PC-9 (cell line): Measurements from ENCODE around the gene SLC6A9. TPM values are rescaled to one million over a fixed set of nuclear protein-coding genes. Genes with fewer than 3 reads are reported as not detected.

Source experiments
- BruUV-seq: library from RNA; stranded (reverse); fragments of 400-500 nt; replicated peaks from 2 replicates; lab custom pipeline; 2021; lab: Mats Ljungman, UMichigan
- CTCF ChIA-PET: fragments of 300-600 bp; sonication (Branson Sonifier 250); formaldehyde crosslinking; loops from one replicate; lab custom pipeline; 2022; ENCODE audit warnings: antibody characterized with exemption; lab: Charles Lee
- POLR2A ChIA-PET: fragments of 300-600 bp; sonication (Branson Sonifier 250); formaldehyde crosslinking; loops from one replicate; lab custom pipeline; 2022; ENCODE audit warnings: antibody characterized with exemption; ENCODE audit not compliant: unreplicated experiment; lab: Charles Lee
- DNase-seq, 2 experiments: peaks; one replicate each; pipeline versions ENCODE4 v3.0.0 to v3.0.0-alpha.2; 2015 to 2022; ENCODE audit warnings: mixed read lengths in 1 of 2
- H2AFZ ChIP-seq: fragments of 200-600 bp; sonication (generic); 2 replicates; pipeline ENCODE4 v1.8.1; 2017; ENCODE audit warnings: antibody characterized with exemption
- H3F3A ChIP-seq: fragments of 200-600 bp; sonication (generic); 2 replicates; pipeline ENCODE4 v1.8.1; 2017; ENCODE audit warnings: antibody characterized with exemption, mild to moderate bottlenecking, low read depth; ENCODE audit not compliant: insufficient read depth
- H3K27ac ChIP-seq: fragments of 200-600 bp; sonication (generic); 2 replicates; pipeline ENCODE4 v1.6.1; 2016; ENCODE audit warnings: mixed run types
- H3K27me3 ChIP-seq: fragments of 200-600 bp; sonication (generic); 2 replicates; pipeline ENCODE4 v1.6.1; 2016; ENCODE audit warnings: low read depth, mixed run types; ENCODE audit not compliant: insufficient read depth
- H3K36me3 ChIP-seq: fragments of 200-600 bp; sonication (generic); 2 replicates; pipeline ENCODE4 v1.6.1; 2016; ENCODE audit warnings: low read depth, mixed run types
- H3K4me1 ChIP-seq: fragments of 200-600 bp; sonication (generic); replicated peaks from 2 replicates; pipeline ENCODE4 v1.6.1; 2016; ENCODE audit warnings: mixed run types; ENCODE audit not compliant: insufficient read depth
- H3K4me2 ChIP-seq: fragments of 200-600 bp; sonication (generic); 2 replicates; pipeline ENCODE4 v1.6.1; 2017; ENCODE audit warnings: mixed run types
- H3K4me3 ChIP-seq: fragments of 200-600 bp; sonication (generic); 2 replicates; pipeline ENCODE4 v1.6.1; 2016; ENCODE audit warnings: mixed run types
- H3K79me2 ChIP-seq: fragments of 200-600 bp; sonication (generic); 2 replicates; pipeline ENCODE4 v1.6.1; 2017; ENCODE audit warnings: low read depth, mixed run types
- H3K9me2 ChIP-seq: fragments of 200-600 bp; sonication (generic); 2 replicates; pipeline ENCODE4 v1.8.1; 2017; ENCODE audit warnings: mild to moderate bottlenecking; ENCODE audit not compliant: insufficient read depth
- H3K9me3 ChIP-seq: fragments of 200-600 bp; sonication (generic); 2 replicates; pipeline ENCODE4 v1.8.1; 2016; ENCODE audit warnings: low read depth; ENCODE audit not compliant: insufficient read depth
- H4K20me1 ChIP-seq: fragments of 200-600 bp; sonication (generic); 2 replicates; pipeline ENCODE4 v1.8.1; 2017; ENCODE audit not compliant: insufficient read depth
- CTCF ChIP-seq: fragments of 200-600 bp; sonication (generic); conservative IDR thresholded peaks from 2 replicates; pipeline ENCODE4 v1.6.1; 2017; ENCODE audit warnings: mixed run types, antibody characterized with exemption, mild to moderate bottlenecking, moderate library complexity
- EZH2 ChIP-seq: fragments of 200-600 bp; sonication (generic); IDR thresholded peaks from 2 replicates; pipeline ENCODE4 v1.8.0; 2017; ENCODE audit warnings: antibody characterized with exemption, low read depth
- intact Hi-C: fragments of 100-400 bp; cut with micrococcal nuclease; formaldehyde crosslinking; loops from one replicate; pipeline ENCODE4 v1.10.0; 2022; ENCODE audit not compliant: unreplicated experiment
- total RNA-seq: library from RNA; stranded (reverse); gene quantifications from 2 replicates; pipeline ENCODE4 v1.2.3, GENCODE V29; 2021

The SLC6A9 gene
- total RNA-seq, 1 experiment from 2014 or later: 70.1 TPM

GRCh38 chr1:44019466-44019948, 11.8 kb downstream of the SLC6A9 start:
- no peak overlapping the region for H3K4me3 ChIP-seq
- ChIA-PET CTCF (no interaction called here), POLR2A (no interaction called here)

GRCh38 chr1:44016890-44017400, 14.3 kb downstream of the SLC6A9 start:
- no peak overlapping the region for H3K4me3 ChIP-seq
- H3K4me1 ChIP-seq: no peaks in the 10 kb centered on the region
- CTCF ChIA-PET: interaction anchor here (0.7 kb wide), 1 partner anchor 34 kb away, joined by 3 read pairs; no protein-coding TSS in a partner anchor
- no peak overlapping the region for H3K4me2 ChIP-seq
- no peak overlapping the region for H3K27ac ChIP-seq
- peaks cover 33% of the 10 kb centered on the region; the same call in 1 of the 2 replicates for H4K20me1 ChIP-seq
- no peak overlapping the region for H2AFZ ChIP-seq
- no peak for DNase-seq
- intact Hi-C loops: no loop called here
- no TSS peak for BruUV-seq
- no peaks in the 10 kb centered on the region for H3K9me3 ChIP-seq
- TF ChIP-seq CTCF (no peak), EZH2 (no peak)
- H3K27me3 ChIP-seq: no peaks in the 10 kb centered on the region
- no peaks in the 10 kb centered on the region; the same call in 1 of the 2 replicates for H3K79me2 ChIP-seq
- no peaks in the 10 kb centered on the region for H3K9me2 ChIP-seq
- peaks cover 21% of the 10 kb centered on the region for H3K36me3 ChIP-seq
- H3F3A ChIP-seq: no peaks in the 10 kb centered on the region
- POLR2A ChIA-PET: no interaction called here

More at GRCh38 chr1:44019466-44019948, 11.8 kb downstream of the SLC6A9 start:
- DNase-seq: no peak
- Histone ChIP-seq H2AFZ (no peak overlapping the region), H3K79me2 (peaks cover 8% of the 10 kb centered on the region), H3K9me2 (no peaks in the 10 kb centered on the region), H3K9me3 (no peaks in the 10 kb centered on the region), H3K36me3 (peaks cover 47% of the 10 kb centered on the region), H3F3A (peaks cover 11% of the 10 kb centered on the region), H4K20me1 (peaks cover 27% of the 10 kb centered on the region), H3K27ac (no peak overlapping the region), H3K4me1 (peaks cover 11% of the 10 kb centered on the region), H3K27me3 (no peaks in the 10 kb centered on the region), H3K4me2 (no peak overlapping the region)
- BruUV-seq: no TSS peak
- TF ChIP-seq EZH2 (no peak), CTCF (no peak)
- intact Hi-C loops: no loop called here

- ChIA-PET CTCF (interaction anchor here (0.7 kb wide), 1 partner anchor 35 kb away, joined by 3 read pairs; no protein-coding TSS in a partner anchor), POLR2A (no interaction called here)
- peaks cover 33% of the 10 kb centered on the region; the same call in 1 of the 2 replicates for H4K20me1 ChIP-seq
- no peak for DNase-seq
- no peaks in the 10 kb centered on the region for H3K9me3 ChIP-seq
- no peak overlapping the region for H2AFZ ChIP-seq
- no peaks in the 10 kb centered on the region for H3K79me2 ChIP-seq
- H3K27me3 ChIP-seq: no peaks in the 10 kb centered on the region
- H3K27ac ChIP-seq: no peak overlapping the region
- TF ChIP-seq CTCF: no peak
- TF ChIP-seq EZH2: no peak
- no peak overlapping the region for H3K4me3 ChIP-seq
- no peaks in the 10 kb centered on the region for H3K4me1 ChIP-seq
- H3F3A ChIP-seq: no peaks in the 10 kb centered on the region
- intact Hi-C loops: no loop called here
- H3K9me2 ChIP-seq: no peaks in the 10 kb centered on the region
- H3K36me3 ChIP-seq: peaks cover 16% of the 10 kb centered on the region; the same call in 1 of the 2 replicates
- no peak overlapping the region for H3K4me2 ChIP-seq
- BruUV-seq: no TSS peak
Measured at GRCh38 chr1:44016041-44016889, 15.0 kb downstream of the SLC6A9 start.
